DMS53 treated with DMSO at 0.1 percent for 48 hours (cell line): ENCODE results near the gene GEMIN2.
"Not testable (repeated sequence)": the region's sequence is repeated elsewhere in the genome, so short reads cannot be mapped to it uniquely, and the experiment has no call there.

ENCODE experiments used
- DNase-seq: peaks from one replicate; lab custom pipeline; 2025; ENCODE audit not compliant: unreplicated experiment; lab: John Stamatoyannopoulos, UW

Gene GEMIN2

DNA sequence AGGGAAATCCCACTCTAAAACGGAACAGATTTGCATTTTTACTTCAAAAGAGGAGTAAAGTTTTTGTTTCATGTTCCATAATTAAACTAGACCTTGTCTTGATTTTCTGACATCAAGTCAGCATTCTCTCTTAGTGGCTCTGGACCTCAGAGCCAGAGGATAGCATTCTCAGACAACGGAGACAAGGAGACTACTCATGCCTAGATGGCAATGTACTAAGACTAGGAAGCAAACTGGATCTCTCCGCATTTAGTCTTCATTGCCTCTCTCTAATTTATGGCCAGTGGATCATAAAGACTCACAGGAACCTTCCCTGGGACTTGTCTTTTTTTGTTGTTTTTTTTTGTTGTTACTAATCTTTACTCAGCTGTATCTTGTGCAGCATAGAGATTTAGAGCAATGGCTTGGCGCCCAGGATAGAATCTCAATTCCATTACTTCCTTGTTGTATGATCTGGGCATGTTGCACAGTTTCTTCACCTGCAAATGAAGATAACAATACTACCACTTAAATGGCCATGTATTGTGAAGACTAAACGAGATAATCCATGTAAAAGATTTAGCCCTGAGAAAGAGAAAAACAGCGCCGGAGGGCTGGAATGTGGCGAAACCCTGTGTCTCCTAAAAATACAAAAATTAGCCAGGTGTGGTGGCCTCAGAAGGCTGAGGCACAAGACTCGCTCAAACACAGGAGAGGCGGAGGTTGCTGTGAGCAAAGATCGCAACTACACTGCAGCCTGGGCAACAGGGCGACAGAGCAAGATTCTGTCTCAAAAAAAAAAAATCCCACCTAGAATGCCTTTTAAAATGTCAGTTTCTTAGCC lies 4.0 kb upstream of the GEMIN2 start:
- no peak for DNase-seq

DNA sequence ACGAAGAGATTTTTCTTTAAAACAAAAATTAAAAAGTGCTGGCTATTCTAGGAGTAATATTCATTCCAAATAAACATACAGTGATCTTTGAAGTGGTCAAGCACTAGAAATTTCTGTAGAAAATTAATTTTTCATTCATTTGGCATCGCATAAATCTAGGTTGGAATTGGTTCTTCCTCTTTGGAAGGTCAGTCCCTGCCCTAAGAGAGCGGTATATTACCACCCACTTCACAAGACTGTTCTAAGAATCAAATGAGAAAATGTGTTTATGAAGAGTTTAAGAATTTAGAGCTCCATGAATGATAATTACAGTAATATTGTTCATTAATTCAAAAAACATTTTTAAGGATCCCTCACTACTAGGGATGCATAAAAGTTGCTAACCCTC lies 444 bp upstream of the GEMIN2 start:
- no peak for DNase-seq

- no peak for DNase-seq
Observed at GRCh38 chr14:39122330-39123138, 8.4 kb downstream of the GEMIN2 start.

GRCh38 chr14:39137835-39138234 lies 23.7 kb downstream of the GEMIN2 start:
- not testable (repeated sequence) for DNase-seq

DNA sequence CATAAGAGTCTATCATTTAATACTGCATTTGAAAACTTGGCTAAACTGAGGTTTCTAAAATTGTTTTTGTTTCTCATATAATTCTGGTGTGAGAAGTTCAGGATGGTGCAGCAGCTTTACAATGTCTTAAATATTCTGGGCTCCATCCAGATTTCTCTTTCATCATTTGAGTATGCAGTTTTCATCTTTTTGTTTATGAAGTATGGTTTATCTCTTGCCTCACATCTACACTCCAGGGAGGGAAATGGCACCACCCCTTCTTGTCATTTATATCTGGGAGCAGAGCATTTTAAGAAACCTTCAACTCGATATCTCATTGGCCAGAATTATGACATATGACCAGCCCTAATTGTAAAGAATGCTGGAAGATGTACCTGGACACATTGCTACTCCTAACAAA lies 24.3 kb downstream of the GEMIN2 start:
- DNase-seq = no peak

DNA sequence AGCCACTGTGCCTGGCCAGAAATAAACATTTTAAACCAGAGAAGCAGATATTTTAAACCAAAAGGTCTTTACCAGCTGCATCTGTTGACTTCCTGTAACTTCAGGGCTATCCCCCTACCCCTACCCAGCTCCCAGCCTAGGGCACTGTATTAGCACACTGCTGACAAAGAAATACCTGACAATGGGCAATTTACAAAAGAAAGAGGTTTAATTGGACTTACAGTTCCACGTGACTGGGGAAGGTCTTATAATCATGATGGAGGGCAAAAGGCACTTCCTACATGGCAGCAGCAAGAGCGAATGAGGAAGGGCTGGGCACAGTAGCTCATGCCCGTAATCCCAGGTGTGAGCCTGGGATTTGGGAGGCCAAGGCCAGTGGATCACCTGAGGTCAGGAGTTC lies 26.0 kb downstream of the GEMIN2 start:
- DNase-seq = no peak

DNA sequence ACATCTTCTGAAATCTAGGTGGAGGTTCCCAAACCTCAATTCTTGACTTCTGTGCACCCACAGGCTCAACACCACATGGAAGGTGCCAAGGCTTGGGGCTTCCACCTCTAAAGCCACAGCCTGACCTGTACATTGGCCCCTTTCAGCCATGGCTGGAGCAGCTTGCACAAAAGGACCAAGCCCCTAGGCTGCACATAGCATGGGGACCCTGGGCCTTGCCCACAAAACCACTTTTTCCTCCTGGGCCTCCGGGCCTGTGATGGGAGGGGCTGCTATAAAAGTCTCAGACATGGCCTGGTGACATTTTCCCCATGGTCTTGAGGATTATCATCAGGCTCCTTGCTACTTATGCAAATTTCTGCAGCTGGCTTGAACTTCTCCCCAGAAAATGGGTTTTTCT lies 27.5 kb downstream of the GEMIN2 start:
- not testable (repeated sequence) for DNase-seq

- DNase-seq = not testable (repeated sequence)
Observed at GRCh38 chr14:39143226-39143625, 29.1 kb downstream of the GEMIN2 start.

DNA sequence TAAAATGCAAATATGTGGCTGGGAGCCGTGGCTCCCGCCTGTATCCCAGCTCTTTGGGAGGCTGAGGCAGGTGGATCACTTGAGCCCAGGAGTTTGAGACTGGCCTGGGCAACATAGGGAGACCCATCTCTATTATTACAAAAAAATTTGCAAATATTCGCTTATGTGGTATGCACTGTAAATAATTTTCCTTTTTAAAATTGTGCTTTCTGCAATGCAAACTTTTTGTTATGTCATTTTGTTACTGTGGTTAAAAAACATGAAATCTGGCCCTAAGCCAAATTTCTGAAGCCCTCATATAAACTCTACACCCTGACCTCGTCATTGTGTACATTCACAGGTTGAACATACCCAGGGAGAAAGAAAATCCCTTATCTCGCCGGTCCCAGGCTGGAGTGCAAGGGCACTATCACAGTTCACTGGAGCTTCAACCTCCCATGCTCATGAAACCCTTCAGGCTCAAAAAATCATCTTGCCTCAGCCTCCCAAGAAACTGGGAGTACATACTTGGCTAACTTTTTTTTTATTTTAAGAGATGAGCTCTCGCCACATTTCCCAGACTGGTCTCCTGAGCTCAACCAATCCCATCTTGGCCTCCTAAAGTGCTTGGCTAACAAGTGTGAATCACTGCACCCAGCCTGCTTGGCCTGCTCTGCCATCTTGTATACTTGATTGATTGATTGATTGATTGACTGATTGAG lies 31.3 kb downstream of the GEMIN2 start:
- DNase-seq = no peak

- DNase-seq = no peak
Observed at GRCh38 chr14:39154594-39155189, 40.6 kb downstream of the GEMIN2 start.

GRCh38 chr14:39157491-39157890 lies 43.4 kb downstream of the GEMIN2 start:
- no peak for DNase-seq

DNA sequence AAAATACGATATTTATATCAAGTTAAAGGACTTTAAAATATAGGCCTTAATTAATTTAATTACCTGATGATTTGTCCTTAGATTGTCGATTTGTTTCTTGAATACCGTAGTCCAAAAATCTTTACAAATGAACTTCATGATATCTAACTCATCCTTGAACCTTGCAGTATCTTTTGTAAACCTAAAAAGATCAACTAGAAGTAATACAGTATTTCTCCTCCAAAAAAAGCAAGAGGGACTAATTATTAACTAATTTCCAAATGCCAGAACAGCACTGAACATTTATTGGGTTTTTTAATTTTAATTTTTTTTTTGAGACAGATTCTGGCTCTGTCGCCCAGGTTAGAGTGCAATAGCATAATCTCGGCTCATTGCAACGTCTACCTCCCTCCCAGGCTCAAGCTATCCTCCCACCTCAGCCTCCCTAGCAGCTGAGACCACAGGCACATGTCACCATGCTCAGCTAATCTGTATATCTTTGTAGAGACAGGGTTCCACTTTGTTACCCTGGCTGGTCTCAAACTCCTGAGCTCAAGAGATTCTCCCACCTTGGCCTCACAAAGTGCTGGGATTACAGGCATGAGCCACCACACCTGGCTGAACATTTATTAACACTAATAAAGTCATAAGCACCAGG lies 44.2 kb downstream of the GEMIN2 start:
- no peak for DNase-seq

- no peak for DNase-seq
Observed at GRCh38 chr14:39160494-39160893, 46.4 kb downstream of the GEMIN2 start.

- DNase-seq = not testable (repeated sequence)
Observed at GRCh38 chr14:39167797-39168320, 53.7 kb downstream of the GEMIN2 start.

DNA sequence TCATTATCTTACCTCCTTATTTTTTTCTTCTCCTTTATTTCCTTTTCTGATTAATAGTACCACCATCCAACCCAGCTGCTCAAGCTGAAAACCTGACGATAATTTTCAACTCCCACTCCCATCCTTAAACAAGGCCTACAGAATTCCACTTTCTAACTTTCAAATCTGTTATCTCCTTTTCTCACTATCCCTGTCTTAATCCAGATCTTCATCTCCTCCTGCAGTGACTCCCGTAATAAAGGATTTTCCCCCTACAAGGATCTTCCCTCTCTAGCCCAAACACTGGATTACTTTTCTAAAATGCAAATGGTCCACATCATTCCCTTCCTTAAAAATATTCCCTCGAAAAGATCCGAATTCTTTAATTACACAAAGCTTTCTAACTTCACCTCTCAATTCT lies 54.5 kb downstream of the GEMIN2 start:
- DNase-seq = no peak

GRCh38 chr14:39169541-39169900 lies 55.4 kb downstream of the GEMIN2 start:
- DNase-seq = no peak

- no peak for DNase-seq
Observed at GRCh38 chr14:39173198-39173597, 59.1 kb downstream of the GEMIN2 start.

- DNase-seq = peak; percentile 95
Observed at GRCh38 chr14:39174560-39175444, 60.7 kb downstream of the GEMIN2 start, which contains the start of gene PNN. Gene PNN (plus strand): TSS chr14:39175254. CDS start chr14:39175280, 26 bp downstream.

DNA sequence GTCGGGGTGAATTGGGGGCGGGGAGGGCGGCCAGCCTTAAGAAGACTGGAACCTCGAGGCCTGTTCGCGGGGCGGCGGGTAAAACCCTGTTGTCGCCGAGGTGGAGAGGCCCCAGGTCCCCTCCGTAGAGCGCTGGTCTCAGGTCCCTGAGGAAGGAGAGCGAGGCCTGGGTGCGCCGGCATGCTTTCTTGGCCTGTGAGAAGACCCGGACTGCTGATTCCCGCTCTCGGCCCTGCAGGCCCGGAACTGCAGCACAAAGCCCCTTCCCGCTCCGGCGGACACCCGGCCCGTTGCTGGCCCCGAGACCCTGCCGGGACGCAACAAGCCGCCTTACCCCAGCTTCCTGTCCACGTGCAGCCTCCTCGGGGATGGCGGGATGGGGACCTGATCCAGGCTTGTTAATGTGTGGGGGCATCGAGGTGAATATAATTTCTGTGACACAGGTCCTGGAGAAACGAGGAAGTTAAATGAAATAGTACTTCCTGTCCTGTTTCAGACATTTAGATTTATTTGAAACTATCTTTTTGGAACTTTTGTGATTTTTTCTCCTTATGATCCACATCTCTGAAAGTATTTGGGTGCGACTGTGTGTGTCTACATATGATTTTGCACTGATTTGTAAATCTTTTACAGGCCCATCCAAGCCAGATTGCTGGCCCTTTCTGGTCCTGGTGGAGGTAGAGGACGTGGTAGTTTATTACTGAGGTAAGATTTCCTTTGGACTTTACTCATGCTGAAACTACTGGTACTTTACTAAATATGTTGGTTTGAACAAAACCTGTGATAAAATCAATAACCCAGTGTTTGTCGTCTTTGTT lies 61.5 kb downstream of the GEMIN2 start:
- DNase-seq = no peak
